A204.1 (cell line): ENCODE measurements around the gene IGFLR1.
"Not testable (repeated sequence)": the region's sequence is repeated elsewhere in the genome, so short reads cannot be mapped to it uniquely, and the experiment has no call there.

Experiments used
- FAIRE-seq: peaks from 2 replicates; lab custom pipeline; 2012; peaks lifted over from hg19 to GRCh38; lab: Jason Lieb, UNC

The IGFLR1 gene

GRCh38 chr19:35739275-35740107, 2.8 kb downstream of the IGFLR1 start:
- no peak for FAIRE-seq

GRCh38 chr19:35738887-35739229, 3.4 kb downstream of the IGFLR1 start:
- FAIRE-seq, result no peak

GRCh38 chr19:35738021-35738886, 4.0 kb downstream of the IGFLR1 start:
- no peak for FAIRE-seq

- FAIRE-seq, result no peak
Observed at GRCh38 chr19:35736913-35737886, 5.1 kb downstream of the IGFLR1 start.

- no peak for FAIRE-seq
Observed at GRCh38 chr19:35734889-35735288, 7.4 kb downstream of the IGFLR1 start.

- FAIRE-seq, result no peak
Observed at GRCh38 chr19:35734273-35734672, 8.0 kb downstream of the IGFLR1 start.

- no peak for FAIRE-seq
Observed at GRCh38 chr19:35733180-35734125, 8.8 kb downstream of the IGFLR1 start.

- no peak for FAIRE-seq
Observed at GRCh38 chr19:35732540-35733179, 9.6 kb downstream of the IGFLR1 start.

- no peak for FAIRE-seq
Observed at GRCh38 chr19:35731779-35732405, 10.4 kb downstream of the IGFLR1 start.

- FAIRE-seq, result no peak
Observed at GRCh38 chr19:35731353-35731752, 10.9 kb downstream of the IGFLR1 start.

GRCh38 chr19:35730326-35730725, 11.9 kb downstream of the IGFLR1 start:
- FAIRE-seq, result no peak

- no peak for FAIRE-seq
Observed at GRCh38 chr19:35729763-35730162, 12.5 kb downstream of the IGFLR1 start.

GRCh38 chr19:35729021-35729420, 13.2 kb downstream of the IGFLR1 start:
- no peak for FAIRE-seq

GRCh38 chr19:35727956-35728706, 14.1 kb downstream of the IGFLR1 start:
- FAIRE-seq, result no peak

- no peak for FAIRE-seq
Observed at GRCh38 chr19:35727053-35727955, 14.9 kb downstream of the IGFLR1 start.

- FAIRE-seq, result no peak
Observed at GRCh38 chr19:35725216-35725861, 16.9 kb downstream of the IGFLR1 start.

GRCh38 chr19:35724560-35724959, 17.7 kb downstream of the IGFLR1 start:
- no peak for FAIRE-seq

GRCh38 chr19:35724132-35724531, 18.1 kb downstream of the IGFLR1 start:
- not testable (repeated sequence) for FAIRE-seq
